Spleen (tissue), 11 donors: ENCODE results near the gene ERC1. TPM values are rescaled to one million over a fixed set of nuclear protein-coding genes. Genes with fewer than 3 reads are reported as not detected.

Experiments
- DNase-seq: peaks from one replicate; pipeline ENCODE4 v3.0.0-alpha.2; 2020
- H3K27ac ChIP-seq, 8 donors: fragments of 200-600 bp; sonication (generic) in 7 of 8; 1 replicate in 4 of 8; 2 replicates in 4 of 8; pipeline versions ENCODE4 v1.5.0 to v1.8.0; 2016 to 2021; ENCODE audit warnings: inconsistent platforms in 4 of 8, mild to moderate bottlenecking in 4 of 8, moderate library complexity in 1 of 8
- H3K27me3 ChIP-seq, 7 donors: fragments of 200-600 bp; sonication (generic) in 6 of 7; replicated peaks in 1 of 7; 1 replicate in 4 of 7; 2 replicates in 3 of 7; pipeline versions ENCODE4 v1.5.0 to v1.8.0; 2016 to 2021; ENCODE audit warnings: inconsistent platforms in 3 of 7, mild to moderate bottlenecking in 1 of 7
- H3K36me3 ChIP-seq, 6 donors: fragments of 200-600 bp; sonication (generic) in 5 of 6; 1 replicate in 4 of 6; 2 replicates in 2 of 6; pipeline versions ENCODE4 v1.5.0 to v1.8.0; 2016 to 2021; ENCODE audit warnings: inconsistent platforms in 2 of 6
- H3K4me1 ChIP-seq, 6 donors: fragments of 200-600 bp; sonication (generic) in 5 of 6; 1 replicate in 3 of 6; 2 replicates in 3 of 6; pipeline versions ENCODE4 v1.5.0 to v1.8.0; 2016 to 2021; ENCODE audit warnings: inconsistent platforms in 3 of 6
- H3K4me3 ChIP-seq, 8 donors: fragments of 200-600 bp; sonication (generic) in 7 of 8; 1 replicate in 4 of 8; 2 replicates in 4 of 8; pipeline versions ENCODE4 v1.5.0 to v1.8.0; 2016 to 2021; ENCODE audit warnings: inconsistent platforms in 4 of 8, mild to moderate bottlenecking in 4 of 8, moderate library complexity in 2 of 8
- H3K9me3 ChIP-seq, 8 donors: fragments of 200-600 bp; sonication (generic) in 7 of 8; 1 replicate in 4 of 8; 2 replicates in 4 of 8; pipeline versions ENCODE4 v1.5.0 to v1.8.0; 2016 to 2021; ENCODE audit warnings: inconsistent platforms in 4 of 8
- POLR2A ChIP-seq, 3 donors: fragments of 450-650 bp; IDR thresholded peaks; one replicate each; pipeline ENCODE4 v1.5.1; 2017; ENCODE audit warnings: antibody characterized with exemption in 3 of 3, mild to moderate bottlenecking in 1 of 3
- POLR2AphosphoS5 ChIP-seq, 3 donors: sonication (generic); formaldehyde crosslinking; IDR thresholded peaks; one replicate each; pipeline ENCODE4 v1.5.1; 2017; ENCODE audit warnings: antibody characterized with exemption in 3 of 3
- WGBS, 5 donors: extraction: QIAGEN DNeasy Blood & Tissue Kit in 3 of 5; methylation state at CpG; one replicate each; pipeline versions ENCODE4 v1.1.5 to v1.1.7; 2013 to 2018; 5-methylcytosine and 5-hydroxymethylcytosine counted together
- intact Hi-C: fragments of 100-400 bp; cut with DNase I; formaldehyde crosslinking; loops from one replicate; pipeline ENCODE4 v1.15.0; 2023; ENCODE audit warnings: low total_unique reads
- polyA plus RNA-seq, 3 donors: library from polyadenylated mRNA; stranded (reverse); fragments of 200-250 nt; gene quantifications; one replicate each; pipeline ENCODE4 v1.2.1, GENCODE V29; 2013
- total RNA-seq, 7 donors: library from RNA; depleted of rRNA in 3 of 7; stranded (reverse); fragments of >200 nt in 3 of 7; fragmentation: NEBNext Ultra II Directional in 4 of 7; extraction: Animal tissue kit (Norgen Biotek cat#: 25700) in 4 of 7; gene quantifications; one replicate each; pipeline versions ENCODE4 v1.1.0 to v1.2.1, GENCODE V29; 2016 to 2021
- TF ChIP-seq, protein P1 (sequence below), 11 experiments: fragments of 200-600 bp in 7 of 11; fragments of 450-650 bp in 4 of 11; sonication (generic) in 4 of 11; IDR thresholded peaks in 8 of 11; conservative IDR thresholded peaks in 3 of 11; 1 replicate in 7 of 11; 2 replicates in 4 of 11; pipeline versions ENCODE4 v1.4.0 to v1.8.0; 2016 to 2021; ENCODE audit warnings: antibody characterized with exemption in 11 of 11, inconsistent platforms in 4 of 11, mild to moderate bottlenecking in 1 of 11
- donor health status: healthy with polysubstance abuse.
- donor health status: DM: no; HTN: no; CAD: no; lungs with moderate emphysema.
- donor health status: DM: no; HTN: no; CAD: no.
- donor health status: Bipolar disorder and iron deficiency.
- donor health status: healthy.
- donor health status: DM: no; HTN: no; CAD: no.
- donor health status: DM: yes; HTN: yes; CAD: no.

ERC1 gene
- total and polyA plus RNA-seq, 10 donors, result 1.2 to 73.4 (median 42.6) TPM

DNA sequence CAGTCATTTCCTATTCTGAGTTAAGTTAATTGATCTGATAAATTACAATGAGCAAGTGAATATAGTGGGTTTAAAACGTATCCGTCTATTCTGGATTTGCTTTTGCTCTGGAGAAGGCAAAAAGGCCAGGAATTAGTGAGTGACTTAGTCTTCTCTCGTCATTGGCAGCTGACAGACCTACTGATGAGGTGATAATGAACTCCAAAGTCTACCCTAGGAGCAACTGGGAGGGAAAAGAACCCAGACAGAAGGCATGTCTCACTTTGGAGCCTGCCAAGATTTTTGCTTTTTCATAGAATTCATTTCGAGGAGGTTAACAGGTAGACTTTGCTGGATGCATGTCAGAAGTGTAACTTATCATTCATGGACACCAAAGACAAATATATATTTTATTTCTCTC lies 333.1 kb downstream of the ERC1 start:
- intact Hi-C loops, result no loop called here
- 79 to 96% (median 94%) methylated on average over 4 of the region's 4 CpGs for whole genome bisulfite sequencing, 5 donors
- no peaks in the 10 kb centered on the region for H3K9me3 ChIP-seq
- H3K36me3 ChIP-seq, result no peaks in the 10 kb centered on the region
- TF ChIP-seq, protein P1, sequence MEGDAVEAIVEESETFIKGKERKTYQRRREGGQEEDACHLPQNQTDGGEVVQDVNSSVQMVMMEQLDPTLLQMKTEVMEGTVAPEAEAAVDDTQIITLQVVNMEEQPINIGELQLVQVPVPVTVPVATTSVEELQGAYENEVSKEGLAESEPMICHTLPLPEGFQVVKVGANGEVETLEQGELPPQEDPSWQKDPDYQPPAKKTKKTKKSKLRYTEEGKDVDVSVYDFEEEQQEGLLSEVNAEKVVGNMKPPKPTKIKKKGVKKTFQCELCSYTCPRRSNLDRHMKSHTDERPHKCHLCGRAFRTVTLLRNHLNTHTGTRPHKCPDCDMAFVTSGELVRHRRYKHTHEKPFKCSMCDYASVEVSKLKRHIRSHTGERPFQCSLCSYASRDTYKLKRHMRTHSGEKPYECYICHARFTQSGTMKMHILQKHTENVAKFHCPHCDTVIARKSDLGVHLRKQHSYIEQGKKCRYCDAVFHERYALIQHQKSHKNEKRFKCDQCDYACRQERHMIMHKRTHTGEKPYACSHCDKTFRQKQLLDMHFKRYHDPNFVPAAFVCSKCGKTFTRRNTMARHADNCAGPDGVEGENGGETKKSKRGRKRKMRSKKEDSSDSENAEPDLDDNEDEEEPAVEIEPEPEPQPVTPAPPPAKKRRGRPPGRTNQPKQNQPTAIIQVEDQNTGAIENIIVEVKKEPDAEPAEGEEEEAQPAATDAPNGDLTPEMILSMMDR (IDR thresholded peaks at IDR 0.05 in 8 of 11, conservative IDR thresholded peaks at IDR 0.05 in 3 of 11), result no peak
- TF ChIP-seq POLR2A (IDR thresholded peaks at IDR 0.05) (no peak), POLR2AphosphoS5 (IDR thresholded peaks at IDR 0.05) (no peak)
- H3K27me3 ChIP-seq, result no peaks in the 10 kb centered on the region
- H3K4me3 ChIP-seq, result no peak overlapping the region
- H3K27ac ChIP-seq, result no peak overlapping the region
- DNase-seq, result no peak
- peaks cover 0 to 29% (median 3%) of the 10 kb centered on the region in 6 donors for H3K4me1 ChIP-seq

GRCh38 chr12:1324910-1325309 lies 333.9 kb downstream of the ERC1 start:
- Histone ChIP-seq H3K4me3 (no peak overlapping the region), H3K9me3 (no peaks in the 10 kb centered on the region), H3K4me1 (peaks cover 0 to 25% (median 0%) of the 10 kb centered on the region in 6 donors), H3K27ac (peak overlapping the region in 4 of 8 donors; percentile 14 to 68 (median 36)), H3K36me3 (no peaks in the 10 kb centered on the region), H3K27me3 (no peaks in the 10 kb centered on the region)
- intact Hi-C loops, result no loop called here
- TF ChIP-seq POLR2A (IDR thresholded peaks at IDR 0.05), result no peak
- TF ChIP-seq, protein P1 (IDR thresholded peaks at IDR 0.05 in 8 of 11, conservative IDR thresholded peaks at IDR 0.05 in 3 of 11), result no peak
- no peak for TF ChIP-seq POLR2AphosphoS5 (IDR thresholded peaks at IDR 0.05)
- DNase-seq, result no peak
- 45 to 58% (median 56%) methylated on average over 5 of the region's 5 CpGs for WGBS, 5 donors

DNA sequence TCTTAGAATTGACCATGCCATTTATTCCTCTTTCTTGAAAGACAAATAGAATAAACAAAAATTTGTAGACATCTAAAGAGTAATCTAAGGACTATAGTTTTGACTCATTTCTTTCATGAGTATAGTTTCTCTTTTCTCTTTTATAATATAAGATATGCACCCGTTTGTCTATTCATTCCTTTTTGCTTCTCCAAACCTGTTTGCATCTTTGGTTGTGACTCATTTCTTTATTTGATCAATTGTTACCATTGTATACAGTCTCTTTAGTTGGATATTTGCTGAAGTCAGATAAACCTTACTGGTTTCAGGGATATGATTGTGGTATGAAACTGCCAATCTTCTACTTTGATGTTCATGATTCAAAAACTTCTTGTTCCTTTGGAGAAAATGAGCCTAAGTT lies 334.6 kb downstream of the ERC1 start:
- H3K27ac ChIP-seq, result peak overlapping the region in 1 of 8 donors; percentile 68
- WGBS, 5 donors, result 33 to 80% (median 69%) methylated on average over 1 of the region's 1 CpG

GRCh38 chr12:1326258-1326657 lies 335.2 kb downstream of the ERC1 start:
- no peak overlapping the region for H3K27ac ChIP-seq
- TF ChIP-seq, protein P1 (IDR thresholded peaks at IDR 0.05 in 8 of 11, conservative IDR thresholded peaks at IDR 0.05 in 3 of 11), result no peak
- intact Hi-C loops, result no loop called here
- no peaks in the 10 kb centered on the region for H3K27me3 ChIP-seq
- H3K36me3 ChIP-seq, result no peaks in the 10 kb centered on the region
- H3K4me1 ChIP-seq, result peaks cover 0 to 25% (median 0%) of the 10 kb centered on the region in 6 donors
- H3K4me3 ChIP-seq, result no peak overlapping the region
- DNase-seq, result no peak
- no peaks in the 10 kb centered on the region for H3K9me3 ChIP-seq
- 93 to 98% (median 95%) methylated on average over 2 of the region's 2 CpGs for WGBS, 5 donors

More for the DNA sequence above, 334.6 kb downstream of the ERC1 start:
- no peak for DNase-seq
- H3K4me3 ChIP-seq, result no peak overlapping the region
- H3K4me1 ChIP-seq, result peaks cover 0 to 25% (median 0%) of the 10 kb centered on the region in 6 donors
- H3K9me3 ChIP-seq, result no peaks in the 10 kb centered on the region
- intact Hi-C loops, result no loop called here
- H3K27me3 ChIP-seq, result no peaks in the 10 kb centered on the region
- TF ChIP-seq POLR2AphosphoS5 (IDR thresholded peaks at IDR 0.05) (no peak), POLR2A (IDR thresholded peaks at IDR 0.05) (no peak)
- TF ChIP-seq, protein P1 (IDR thresholded peaks at IDR 0.05 in 8 of 11, conservative IDR thresholded peaks at IDR 0.05 in 3 of 11), result no peak
- no peaks in the 10 kb centered on the region for H3K36me3 ChIP-seq
